Measurements from ENCODE around the gene PEX10. TPM values are rescaled to one million over a fixed set of nuclear protein-coding genes. Genes with fewer than 3 reads are reported as not detected.

The PEX10 gene
- total and polyA plus RNA-seq, 2 experiments from 2014 or later: 24.7 to 25.5 TPM

GRCh38 chr1:2388004-2388913 lies 24.1 kb downstream of the PEX10 start:
- H4K20me1 ChIP-seq (ENCODE audit: insufficient read depth, poor library complexity, severe bottlenecking): peaks cover 9% of the 10 kb centered on the region
- H3K4me3 ChIP-seq: no peak overlapping the region
- WGBS (ENCODE audit: low lambda C conversion rate, missing lambda C conversion rate): 98% methylated on average over 32 of the region's 32 CpGs
- DNase-seq (ENCODE audit: low spot score): no peak
- peaks cover 24% of the 10 kb centered on the region for H3K79me2 ChIP-seq
- TF ChIP-seq EZH2phosphoT487 (IDR thresholded peaks at IDR 0.05; ENCODE audit: low read depth, severe bottlenecking, unreplicated experiment) (no peak), EZH2 (IDR thresholded peaks at IDR 0.05; ENCODE audit: borderline replicate concordance) (no peak), CTCF (IDR thresholded peaks at IDR 0.05; ENCODE audit: poor library complexity) (no peak)
- peaks cover 13% of the 10 kb centered on the region for H3K4me1 ChIP-seq (ENCODE audit: insufficient read depth)
- no peak overlapping the region for H3K4me2 ChIP-seq
- no peak overlapping the region for H2AFZ ChIP-seq
- H3K9me2 ChIP-seq (replicated peaks; ENCODE audit: insufficient read depth): no peaks in the 10 kb centered on the region
- no peaks in the 10 kb centered on the region for H3K36me3 ChIP-seq (replicated peaks; ENCODE audit: insufficient read depth, low read depth)
- H3K27me3 ChIP-seq: no peaks in the 10 kb centered on the region
- H3K9me3 ChIP-seq (ENCODE audit: low read depth): no peaks in the 10 kb centered on the region
- H3K27ac ChIP-seq: no peak overlapping the region

- no peak overlapping the region for H3K27ac ChIP-seq
- no peaks in the 10 kb centered on the region for H3K27me3 ChIP-seq
- no peak overlapping the region for H3K4me2 ChIP-seq
- H3K4me1 ChIP-seq (ENCODE audit: insufficient read depth): peaks cover 4% of the 10 kb centered on the region
- H2AFZ ChIP-seq: no peak overlapping the region
- no peaks in the 10 kb centered on the region for H3K9me3 ChIP-seq (ENCODE audit: low read depth)
- no peaks in the 10 kb centered on the region for H3K36me3 ChIP-seq (replicated peaks; ENCODE audit: insufficient read depth, low read depth)
- no peak for DNase-seq (ENCODE audit: low spot score)
- 95% methylated on average over 30 of the region's 30 CpGs for WGBS (ENCODE audit: low lambda C conversion rate, missing lambda C conversion rate)
- H3K4me3 ChIP-seq: no peak overlapping the region
- H3K79me2 ChIP-seq: peaks cover 11% of the 10 kb centered on the region
- H4K20me1 ChIP-seq (ENCODE audit: insufficient read depth, poor library complexity, severe bottlenecking): no peaks in the 10 kb centered on the region
- H3K9me2 ChIP-seq (replicated peaks; ENCODE audit: insufficient read depth): no peaks in the 10 kb centered on the region
- TF ChIP-seq EZH2phosphoT487 (IDR thresholded peaks at IDR 0.05; ENCODE audit: low read depth, severe bottlenecking, unreplicated experiment): no peak
- TF ChIP-seq EZH2 (IDR thresholded peaks at IDR 0.05; ENCODE audit: borderline replicate concordance): no peak
- TF ChIP-seq CTCF (IDR thresholded peaks at IDR 0.05; ENCODE audit: poor library complexity): no peak
These were observed 25.4 kb downstream of the PEX10 start for GRCh38 chr1:2386636-2387611.

GRCh38 chr1:2385606-2386280 lies 26.6 kb downstream of the PEX10 start:
- Histone ChIP-seq H3K79me2 (peaks cover 8% of the 10 kb centered on the region), H2AFZ (no peak overlapping the region), H3K4me3 (no peak overlapping the region), H3K9me2 (replicated peaks; ENCODE audit: insufficient read depth) (no peaks in the 10 kb centered on the region), H3K27ac (no peak overlapping the region), H3K9me3 (ENCODE audit: low read depth) (no peaks in the 10 kb centered on the region), H3K4me1 (ENCODE audit: insufficient read depth) (peaks cover 3% of the 10 kb centered on the region), H3K4me2 (no peak overlapping the region), H3K27me3 (no peaks in the 10 kb centered on the region), H3K36me3 (replicated peaks; ENCODE audit: insufficient read depth, low read depth) (no peaks in the 10 kb centered on the region), H4K20me1 (ENCODE audit: insufficient read depth, poor library complexity, severe bottlenecking) (no peaks in the 10 kb centered on the region)
- WGBS (ENCODE audit: low lambda C conversion rate, missing lambda C conversion rate): 96% methylated on average over 19 of the region's 19 CpGs
- DNase-seq (ENCODE audit: low spot score): no peak
- TF ChIP-seq EZH2phosphoT487 (IDR thresholded peaks at IDR 0.05; ENCODE audit: low read depth, severe bottlenecking, unreplicated experiment) (no peak), EZH2 (IDR thresholded peaks at IDR 0.05; ENCODE audit: borderline replicate concordance) (no peak), CTCF (IDR thresholded peaks at IDR 0.05; ENCODE audit: poor library complexity) (no peak)

Data from hepatocyte (in vitro differentiated cells).